HEK293 (cell line): ENCODE results near the gene LRIT1.

Source experiments
- CTCF ChIP-seq: fragments of 450-650 bp; formaldehyde crosslinking; IDR thresholded peaks from 2 replicates; pipeline ENCODE4 v1.5.1; 2016; ENCODE audit warnings: missing biosample characterization, missing genetic modification characterization
- ZNF157 ChIP-seq: fragments of 450-650 bp; formaldehyde crosslinking; IDR thresholded peaks from 2 replicates; pipeline ENCODE4 v1.5.1; 2016; ENCODE audit warnings: missing biosample characterization, missing genetic modification characterization
- ZNF174 ChIP-seq: fragments of 450-650 bp; formaldehyde crosslinking; IDR thresholded peaks from 2 replicates; pipeline ENCODE4 v1.5.0; 2017; ENCODE audit warnings: missing biosample characterization, mild to moderate bottlenecking, missing genetic modification characterization
- ZNF354C ChIP-seq: fragments of 450-650 bp; formaldehyde crosslinking; IDR thresholded peaks from 2 replicates; pipeline ENCODE4 v1.5.1; 2016; ENCODE audit warnings: missing biosample characterization, missing genetic modification characterization, low read depth, borderline replicate concordance
- ZNF626 ChIP-seq: fragments of 450-650 bp; sonication (Bioruptor Pico); formaldehyde crosslinking; IDR thresholded peaks from 2 replicates; pipeline ENCODE4 v1.5.1; 2018; ENCODE audit warnings: missing biosample characterization, missing genetic modification characterization, inconsistent platforms
- ZNF639 ChIP-seq: fragments of 450-650 bp; formaldehyde crosslinking; IDR thresholded peaks from 2 replicates; pipeline ENCODE4 v1.5.1; 2016; ENCODE audit warnings: missing biosample characterization, missing genetic modification characterization
- ZNF704 ChIP-seq: fragments of 450-650 bp; formaldehyde crosslinking; IDR thresholded peaks from 2 replicates; pipeline ENCODE4 v1.5.1; 2016; ENCODE audit warnings: missing biosample characterization, missing genetic modification characterization

GRCh38 chr10:84213076-84213475 is 28.3 kb downstream of the LRIT1 start:
- TF ChIP-seq ZNF704 (tag by site-specific recombination) (no peak), CTCF (no peak), ZNF157 (tag by site-specific recombination) (no peak), ZNF639 (tag by site-specific recombination) (no peak), ZNF354C (tag by site-specific recombination) (no peak), ZNF174 (no peak), ZNF626 (tag by site-specific recombination) (no peak)
